Epithelial cell of esophagus (primary cell): Measurements from ENCODE around the gene SCLT1.

ENCODE experiments used
- DNase-seq: peaks from one replicate; pipeline ENCODE4 v3.0.0; 2010; ENCODE audit warnings: low read depth
- H3K4me3 ChIP-seq: 2 replicates; pipeline ENCODE4 v1.5.1; 2011; ENCODE audit warnings: mild to moderate bottlenecking, low read length, control low read depth
- CTCF ChIP-seq: IDR thresholded peaks from 2 replicates; pipeline ENCODE4 v1.5.1; 2011; ENCODE audit warnings: low read depth, mild to moderate bottlenecking, low read length, control low read depth, inconsistent platforms; ENCODE audit not compliant: insufficient read depth; ENCODE audit errors: missing control alignments

SCLT1 gene

GRCh38 chr4:129043523-129043922 is 49.8 kb downstream of the SCLT1 start:
- DNase-seq: peak; percentile 16
- peak; percentile 30 for TF ChIP-seq CTCF
- H3K4me3 ChIP-seq: no peak overlapping the region

GRCh38 chr4:129040471-129040870 is 52.9 kb downstream of the SCLT1 start:
- no peak for TF ChIP-seq CTCF
- H3K4me3 ChIP-seq: no peak overlapping the region
- no peak for DNase-seq

GRCh38 chr4:129037093-129037492 is 56.2 kb downstream of the SCLT1 start:
- no peak for DNase-seq
- H3K4me3 ChIP-seq: no peak overlapping the region
- TF ChIP-seq CTCF: no peak

- no peak for DNase-seq
- TF ChIP-seq CTCF: no peak
- H3K4me3 ChIP-seq: no peak overlapping the region
Observed at GRCh38 chr4:129014566-129015509, 78.5 kb downstream of the SCLT1 start.

GRCh38 chr4:129008096-129008495 is 85.2 kb downstream of the SCLT1 start:
- DNase-seq: no peak
- TF ChIP-seq CTCF: no peak
- H3K4me3 ChIP-seq: no peak overlapping the region

- no peak for DNase-seq
- no peak overlapping the region for H3K4me3 ChIP-seq
- no peak for TF ChIP-seq CTCF
Observed at GRCh38 chr4:128986908-128987307, 106.4 kb downstream of the SCLT1 start.

GRCh38 chr4:128986019-128986418 is 107.3 kb downstream of the SCLT1 start:
- no peak for TF ChIP-seq CTCF
- no peak overlapping the region for H3K4me3 ChIP-seq
- no peak for DNase-seq
